ENCODE results near the gene SYNE1. TPM values are rescaled to one million over a fixed set of nuclear protein-coding genes. Genes with fewer than 3 reads are reported as not detected.

The SYNE1 gene
- total and polyA plus RNA-seq, 8 donors, result 79.1 to 201 (median 104) TPM

- H3K27ac ChIP-seq, result peak overlapping the region in 1 of 2 donors; percentile 41
- DNase-seq (no peak), ATAC-seq (peak; percentile 57)
- H3K4me1 ChIP-seq, result peaks cover 0 to 4% of the 10 kb centered on the region in 2 donors
- peaks cover 0 to 76% of the 10 kb centered on the region in 2 donors for H3K36me3 ChIP-seq
- intact Hi-C loops (cut with DNase I), result no loop called here
- no peaks in the 10 kb centered on the region for H3K9me3 ChIP-seq
- H3K27me3 ChIP-seq, result no peaks in the 10 kb centered on the region
- TF ChIP-seq CTCF (IDR thresholded peaks at IDR 0.05), result no peak
- no peak overlapping the region for H3K4me3 ChIP-seq
These were observed 363.5 kb downstream of the SYNE1 start for GRCh38 chr6:152273638-152274037.

- Histone ChIP-seq H3K9me3 (no peaks in the 10 kb centered on the region), H3K27ac (peak overlapping the region; percentile 24 to 45)
- ATAC-seq, result peak; percentile 63
These were observed 364.2 kb downstream of the SYNE1 start for GRCh38 chr6:152273002-152273401.

GRCh38 chr6:152272486-152272885 is 364.7 kb downstream of the SYNE1 start:
- no peak for TF ChIP-seq CTCF (IDR thresholded peaks at IDR 0.05)
- Histone ChIP-seq H3K4me3 (no peak overlapping the region), H3K9me3 (no peaks in the 10 kb centered on the region), H3K27me3 (no peaks in the 10 kb centered on the region), H3K36me3 (peaks cover 0 to 72% of the 10 kb centered on the region in 2 donors), H3K4me1 (peaks cover 0 to 4% of the 10 kb centered on the region in 2 donors), H3K27ac (peak overlapping the region; percentile 24 to 45)
- ATAC-seq, result no peak
- intact Hi-C loops (cut with DNase I), result no loop called here
- DNase-seq, result no peak

More at GRCh38 chr6:152273002-152273401, 364.2 kb downstream of the SYNE1 start:
- H3K4me3 ChIP-seq, result no peak overlapping the region
- intact Hi-C loops (cut with DNase I), result no loop called here
- H3K27me3 ChIP-seq, result no peaks in the 10 kb centered on the region
- peaks cover 0 to 72% of the 10 kb centered on the region in 2 donors for H3K36me3 ChIP-seq
- DNase-seq, result no peak
- H3K4me1 ChIP-seq, result peaks cover 0 to 4% of the 10 kb centered on the region in 2 donors
- TF ChIP-seq CTCF (IDR thresholded peaks at IDR 0.05), result no peak

- H3K27me3 ChIP-seq, result no peaks in the 10 kb centered on the region
- intact Hi-C loops (cut with DNase I), result no loop called here
- TF ChIP-seq CTCF (IDR thresholded peaks at IDR 0.05), result no peak
- peak overlapping the region; percentile 24 to 45 for H3K27ac ChIP-seq
- H3K36me3 ChIP-seq, result peaks cover 0 to 68% of the 10 kb centered on the region in 2 donors
- no peak overlapping the region for H3K4me3 ChIP-seq
- peaks cover 0 to 4% of the 10 kb centered on the region in 2 donors for H3K4me1 ChIP-seq
- H3K9me3 ChIP-seq, result no peaks in the 10 kb centered on the region
- DNase-seq, result no peak
- peak; percentile 28 for ATAC-seq
These were observed 365.2 kb downstream of the SYNE1 start for GRCh38 chr6:152271776-152272464.

GRCh38 chr6:152270301-152270925 is 366.7 kb downstream of the SYNE1 start:
- H3K27ac ChIP-seq, result no peak overlapping the region
- no peak for TF ChIP-seq CTCF (IDR thresholded peaks at IDR 0.05)
- ATAC-seq, result no peak

More at GRCh38 chr6:152270301-152270925, 366.7 kb downstream of the SYNE1 start:
- Histone ChIP-seq H3K4me1 (peaks cover 0 to 4% of the 10 kb centered on the region in 2 donors), H3K9me3 (no peaks in the 10 kb centered on the region), H3K36me3 (peaks cover 0 to 67% of the 10 kb centered on the region in 2 donors), H3K27me3 (no peaks in the 10 kb centered on the region), H3K4me3 (no peak overlapping the region)
- DNase-seq, result no peak
- intact Hi-C loops (cut with DNase I), result no loop called here

All from left lung (tissue), 10 donors.